ENCODE results near the gene GTF3C2. TPM values are rescaled to one million over a fixed set of nuclear protein-coding genes. Genes with fewer than 3 reads are reported as not detected.

Gene GTF3C2
- total and polyA plus RNA-seq, 9 of the 15 experiments (the other 6 are each of a cell fraction or from before 2014, with no cell fraction given), result 35.5 to 96.8 (median 53.0) TPM

DNA sequence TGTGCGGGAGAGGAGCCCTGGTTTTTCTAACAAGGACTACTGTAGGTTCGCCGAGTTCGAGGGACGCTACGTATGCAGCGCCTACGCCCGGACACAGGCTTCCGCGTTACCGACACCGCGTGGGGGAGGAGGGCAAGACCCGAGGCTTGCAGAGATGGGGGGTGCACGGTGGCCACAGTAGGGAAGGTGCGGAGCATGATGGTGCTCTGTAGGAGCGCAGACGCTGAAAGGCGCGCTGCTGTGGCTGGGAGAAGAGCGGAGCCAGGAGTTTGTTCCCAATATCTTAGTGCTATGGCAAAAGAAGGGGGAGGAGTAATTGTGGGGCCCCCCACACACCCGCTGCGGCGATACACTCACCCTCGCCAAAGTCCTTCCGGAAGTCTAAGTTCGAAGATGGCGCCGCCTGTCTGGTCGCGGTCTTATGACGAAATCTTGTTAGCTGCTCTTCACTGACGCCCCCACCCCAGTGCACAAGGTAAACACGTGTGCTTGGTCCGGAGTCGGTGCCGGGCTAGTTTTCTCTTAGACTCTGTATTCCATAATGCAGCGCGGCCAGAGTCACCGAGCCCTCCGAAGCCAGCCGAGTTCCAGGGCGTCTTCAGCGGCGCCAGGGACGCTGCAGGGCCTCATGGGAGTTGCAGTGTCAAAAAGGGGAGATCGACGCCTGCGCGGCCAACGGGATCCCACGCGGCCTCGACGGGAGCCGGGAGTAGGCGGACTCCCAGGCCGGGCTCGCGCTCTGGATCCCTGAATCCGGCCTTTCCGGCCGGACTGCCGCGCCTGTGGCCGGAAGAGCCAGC, at the start of gene GTF3C2 (continued):
- no peak for TF ChIP-seq RAD21 (CRISPR knock-in tag; conservative IDR thresholded peaks at IDR 0.05 in 1 of 2, IDR thresholded peaks at IDR 0.05 in 1 of 2)
- peak; percentile 97 for TF ChIP-seq CREB1 (IDR thresholded peaks at IDR 0.05)
- peak; percentile 97 for TF ChIP-seq CREB1 (CRISPR knock-in tag; IDR thresholded peaks at IDR 0.05)
- TF ChIP-seq, protein P1, sequence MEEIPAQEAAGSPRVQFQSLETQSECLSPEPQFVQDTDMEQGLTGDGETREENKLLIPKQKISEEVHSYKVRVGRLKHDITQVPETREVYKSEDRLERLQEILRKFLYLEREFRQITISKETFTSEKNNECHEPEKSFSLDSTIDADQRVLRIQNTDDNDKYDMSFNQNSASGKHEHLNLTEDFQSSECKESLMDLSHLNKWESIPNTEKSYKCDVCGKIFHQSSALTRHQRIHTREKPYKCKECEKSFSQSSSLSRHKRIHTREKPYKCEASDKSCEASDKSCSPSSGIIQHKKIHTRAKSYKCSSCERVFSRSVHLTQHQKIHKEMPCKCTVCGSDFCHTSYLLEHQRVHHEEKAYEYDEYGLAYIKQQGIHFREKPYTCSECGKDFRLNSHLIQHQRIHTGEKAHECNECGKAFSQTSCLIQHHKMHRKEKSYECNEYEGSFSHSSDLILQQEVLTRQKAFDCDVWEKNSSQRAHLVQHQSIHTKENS (CRISPR knock-in tag; IDR thresholded peaks at IDR 0.05), result no peak
- no peak for TF ChIP-seq TSC22D4 (tag; IDR thresholded peaks at IDR 0.05)
- TF ChIP-seq, protein P2, sequence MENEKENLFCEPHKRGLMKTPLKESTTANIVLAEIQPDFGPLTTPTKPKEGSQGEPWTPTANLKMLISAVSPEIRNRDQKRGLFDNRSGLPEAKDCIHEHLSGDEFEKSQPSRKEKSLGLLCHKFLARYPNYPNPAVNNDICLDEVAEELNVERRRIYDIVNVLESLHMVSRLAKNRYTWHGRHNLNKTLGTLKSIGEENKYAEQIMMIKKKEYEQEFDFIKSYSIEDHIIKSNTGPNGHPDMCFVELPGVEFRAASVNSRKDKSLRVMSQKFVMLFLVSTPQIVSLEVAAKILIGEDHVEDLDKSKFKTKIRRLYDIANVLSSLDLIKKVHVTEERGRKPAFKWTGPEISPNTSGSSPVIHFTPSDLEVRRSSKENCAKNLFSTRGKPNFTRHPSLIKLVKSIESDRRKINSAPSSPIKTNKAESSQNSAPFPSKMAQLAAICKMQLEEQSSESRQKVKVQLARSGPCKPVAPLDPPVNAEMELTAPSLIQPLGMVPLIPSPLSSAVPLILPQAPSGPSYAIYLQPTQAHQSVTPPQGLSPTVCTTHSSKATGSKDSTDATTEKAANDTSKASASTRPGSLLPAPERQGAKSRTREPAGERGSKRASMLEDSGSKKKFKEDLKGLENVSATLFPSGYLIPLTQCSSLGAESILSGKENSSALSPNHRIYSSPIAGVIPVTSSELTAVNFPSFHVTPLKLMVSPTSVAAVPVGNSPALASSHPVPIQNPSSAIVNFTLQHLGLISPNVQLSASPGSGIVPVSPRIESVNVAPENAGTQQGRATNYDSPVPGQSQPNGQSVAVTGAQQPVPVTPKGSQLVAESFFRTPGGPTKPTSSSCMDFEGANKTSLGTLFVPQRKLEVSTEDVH (IDR thresholded peaks at IDR 0.05; ENCODE audit: low read depth, partially characterized antibody), result peak; percentile 85
- TF ChIP-seq, protein P3, sequence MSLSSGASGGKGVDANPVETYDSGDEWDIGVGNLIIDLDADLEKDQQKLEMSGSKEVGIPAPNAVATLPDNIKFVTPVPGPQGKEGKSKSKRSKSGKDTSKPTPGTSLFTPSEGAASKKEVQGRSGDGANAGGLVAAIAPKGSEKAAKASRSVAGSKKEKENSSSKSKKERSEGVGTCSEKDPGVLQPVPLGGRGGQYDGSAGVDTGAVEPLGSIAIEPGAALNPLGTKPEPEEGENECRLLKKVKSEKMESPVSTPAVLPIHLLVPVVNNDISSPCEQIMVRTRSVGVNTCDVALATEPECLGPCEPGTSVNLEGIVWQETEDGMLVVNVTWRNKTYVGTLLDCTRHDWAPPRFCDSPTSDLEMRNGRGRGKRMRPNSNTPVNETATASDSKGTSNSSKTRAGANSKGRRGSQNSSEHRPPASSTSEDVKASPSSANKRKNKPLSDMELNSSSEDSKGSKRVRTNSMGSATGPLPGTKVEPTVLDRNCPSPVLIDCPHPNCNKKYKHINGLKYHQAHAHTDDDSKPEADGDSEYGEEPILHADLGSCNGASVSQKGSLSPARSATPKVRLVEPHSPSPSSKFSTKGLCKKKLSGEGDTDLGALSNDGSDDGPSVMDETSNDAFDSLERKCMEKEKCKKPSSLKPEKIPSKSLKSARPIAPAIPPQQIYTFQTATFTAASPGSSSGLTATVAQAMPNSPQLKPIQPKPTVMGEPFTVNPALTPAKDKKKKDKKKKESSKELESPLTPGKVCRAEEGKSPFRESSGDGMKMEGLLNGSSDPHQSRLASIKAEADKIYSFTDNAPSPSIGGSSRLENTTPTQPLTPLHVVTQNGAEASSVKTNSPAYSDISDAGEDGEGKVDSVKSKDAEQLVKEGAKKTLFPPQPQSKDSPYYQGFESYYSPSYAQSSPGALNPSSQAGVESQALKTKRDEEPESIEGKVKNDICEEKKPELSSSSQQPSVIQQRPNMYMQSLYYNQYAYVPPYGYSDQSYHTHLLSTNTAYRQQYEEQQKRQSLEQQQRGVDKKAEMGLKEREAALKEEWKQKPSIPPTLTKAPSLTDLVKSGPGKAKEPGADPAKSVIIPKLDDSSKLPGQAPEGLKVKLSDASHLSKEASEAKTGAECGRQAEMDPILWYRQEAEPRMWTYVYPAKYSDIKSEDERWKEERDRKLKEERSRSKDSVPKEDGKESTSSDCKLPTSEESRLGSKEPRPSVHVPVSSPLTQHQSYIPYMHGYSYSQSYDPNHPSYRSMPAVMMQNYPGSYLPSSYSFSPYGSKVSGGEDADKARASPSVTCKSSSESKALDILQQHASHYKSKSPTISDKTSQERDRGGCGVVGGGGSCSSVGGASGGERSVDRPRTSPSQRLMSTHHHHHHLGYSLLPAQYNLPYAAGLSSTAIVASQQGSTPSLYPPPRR (CRISPR knock-in tag; IDR thresholded peaks at IDR 0.05; ENCODE audit: borderline replicate concordance), result 0 out of 2 replicates have a peak, but pooled peaks have one; percentile 16
- no peak for TF ChIP-seq ZNF217 (CRISPR knock-in tag; IDR thresholded peaks at IDR 0.05)
- TF ChIP-seq ZNF57 (CRISPR knock-in tag; IDR thresholded peaks at IDR 0.05), result no peak
- TF ChIP-seq RBFOX2 (IDR thresholded peaks at IDR 0.05; ENCODE audit: low read depth, low read length), result peak; percentile 91
- TF ChIP-seq, protein P4, sequence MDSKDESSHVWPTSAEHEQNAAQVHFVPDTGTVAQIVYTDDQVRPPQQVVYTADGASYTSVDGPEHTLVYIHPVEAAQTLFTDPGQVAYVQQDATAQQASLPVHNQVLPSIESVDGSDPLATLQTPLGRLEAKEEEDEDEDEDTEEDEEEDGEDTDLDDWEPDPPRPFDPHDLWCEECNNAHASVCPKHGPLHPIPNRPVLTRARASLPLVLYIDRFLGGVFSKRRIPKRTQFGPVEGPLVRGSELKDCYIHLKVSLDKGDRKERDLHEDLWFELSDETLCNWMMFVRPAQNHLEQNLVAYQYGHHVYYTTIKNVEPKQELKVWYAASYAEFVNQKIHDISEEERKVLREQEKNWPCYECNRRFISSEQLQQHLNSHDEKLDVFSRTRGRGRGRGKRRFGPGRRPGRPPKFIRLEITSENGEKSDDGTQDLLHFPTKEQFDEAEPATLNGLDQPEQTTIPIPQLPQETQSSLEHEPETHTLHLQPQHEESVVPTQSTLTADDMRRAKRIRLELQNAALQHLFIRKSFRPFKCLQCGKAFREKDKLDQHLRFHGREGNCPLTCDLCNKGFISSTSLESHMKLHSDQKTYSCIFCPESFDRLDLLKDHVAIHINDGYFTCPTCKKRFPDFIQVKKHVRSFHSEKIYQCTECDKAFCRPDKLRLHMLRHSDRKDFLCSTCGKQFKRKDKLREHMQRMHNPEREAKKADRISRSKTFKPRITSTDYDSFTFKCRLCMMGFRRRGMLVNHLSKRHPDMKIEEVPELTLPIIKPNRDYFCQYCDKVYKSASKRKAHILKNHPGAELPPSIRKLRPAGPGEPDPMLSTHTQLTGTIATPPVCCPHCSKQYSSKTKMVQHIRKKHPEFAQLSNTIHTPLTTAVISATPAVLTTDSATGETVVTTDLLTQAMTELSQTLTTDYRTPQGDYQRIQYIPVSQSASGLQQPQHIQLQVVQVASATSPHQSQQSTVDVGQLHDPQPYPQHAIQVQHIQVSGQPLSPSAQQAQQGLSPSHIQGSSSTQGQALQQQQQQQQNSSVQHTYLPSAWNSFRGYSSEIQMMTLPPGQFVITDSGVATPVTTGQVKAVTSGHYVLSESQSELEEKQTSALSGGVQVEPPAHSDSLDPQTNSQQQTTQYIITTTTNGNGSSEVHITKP (IDR thresholded peaks at IDR 0.05; ENCODE audit: partially characterized antibody), result peak; percentile 99
- TF ChIP-seq ZNF143 (CRISPR knock-in tag; IDR thresholded peaks at IDR 0.05), result peak; percentile 83
- peak; percentile 92 for TF ChIP-seq SAP30 (IDR thresholded peaks at IDR 0.05; ENCODE audit: borderline replicate concordance, insufficient read depth, low read depth, low read length, poor library complexity, severe bottlenecking)
